Memory B cell (primary cell): ENCODE measurements around the gene CFAP46.
A peak's percentile ranks its signal among the peaks of the same experiment; 100 is the strongest.

Experiments
- ATAC-seq: fragments of 150-1000 bp; cut with Tn5 transposase; 2 replicates; pipeline ENCODE4 v1.10.0; 2021; ENCODE audit warnings: low read depth, mild to moderate bottlenecking, moderate library complexity
- DNase-seq, 2 donors: peaks; one replicate each; pipeline ENCODE4 v3.0.0; 2022; ENCODE audit warnings: low spot score in 2 of 2
- H3K27ac Mint-ChIP-seq: one replicate; pipeline ENCODE4 v1.8.0; 2022; ENCODE audit warnings: mild to moderate bottlenecking, moderate library complexity, mixed read lengths
- H3K27me3 Mint-ChIP-seq: one replicate; pipeline ENCODE4 v1.8.0; 2022; ENCODE audit warnings: mixed read lengths
- H3K36me3 Mint-ChIP-seq: one replicate; pipeline ENCODE4 v1.8.0; 2022; ENCODE audit warnings: mild to moderate bottlenecking, mixed read lengths
- H3K4me1 Mint-ChIP-seq: one replicate; pipeline ENCODE4 v1.8.0; 2022; ENCODE audit warnings: mixed read lengths
- H3K4me3 Mint-ChIP-seq: one replicate; pipeline ENCODE4 v1.8.0; 2022; ENCODE audit warnings: mild to moderate bottlenecking, moderate library complexity, mixed read lengths
- H3K9me3 Mint-ChIP-seq: one replicate; pipeline ENCODE4 v1.8.0; 2022; ENCODE audit warnings: mixed read lengths

CFAP46 gene

DNA sequence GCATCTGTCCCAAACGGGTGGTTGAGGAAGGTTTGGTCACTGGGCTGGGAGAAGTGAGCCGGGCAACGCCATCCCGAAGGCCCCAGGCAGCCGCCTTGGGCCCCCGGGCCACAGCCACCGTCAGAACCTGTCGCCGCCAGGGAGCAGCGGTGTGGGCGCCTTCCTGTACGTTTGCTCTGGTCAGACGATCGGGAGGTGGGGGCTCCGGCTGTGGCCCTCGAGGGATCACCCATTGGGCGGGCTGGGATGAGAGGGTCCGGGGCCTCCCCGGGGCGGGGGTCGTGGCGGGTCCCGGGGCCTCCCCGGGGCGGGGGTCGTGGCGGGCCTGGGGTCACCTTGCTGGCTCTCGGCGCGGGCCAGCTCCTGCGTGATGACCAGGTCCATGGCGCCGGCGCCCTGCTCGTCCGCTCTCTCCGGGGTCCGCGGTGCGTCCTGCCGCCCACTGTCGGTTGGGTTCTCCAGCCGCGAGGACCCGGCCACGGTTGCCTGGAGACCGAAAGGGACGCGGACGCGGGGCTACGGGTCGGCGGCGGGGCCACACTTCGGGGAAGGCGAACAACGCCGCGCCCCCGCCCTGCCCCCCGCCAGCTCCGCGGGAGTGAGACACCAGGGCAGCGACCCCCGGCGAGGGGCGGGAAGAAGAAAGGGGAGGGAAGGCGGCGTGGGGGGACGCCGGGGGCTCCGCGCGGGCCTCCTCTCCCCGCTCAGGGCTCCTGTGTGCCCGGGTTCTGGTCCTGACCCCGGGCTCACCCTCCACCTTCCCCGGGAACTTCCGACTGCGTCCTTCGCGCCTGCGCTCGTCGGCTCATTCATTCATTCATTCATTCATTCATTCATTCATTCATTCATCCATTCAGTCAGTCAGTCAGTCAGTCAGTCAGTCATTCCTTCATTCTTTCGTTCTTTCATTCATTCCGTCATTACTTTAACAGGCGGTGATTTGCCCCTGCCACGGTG lies at the start of gene CFAP46:
CFAP46 (minus strand) TSS at position 470 of the 957 bp plus-strand sequence; CDS start at position 384, 86 bp downstream.
- Mint-ChIP-seq H3K4me3 (peak within 1 kb of the TSS; percentile 74), H3K4me1 (peaks cover 16% of the 10 kb centered on the region), H3K27me3 (peaks cover 33% of the 10 kb centered on the region), H3K36me3 (no peaks in the 10 kb centered on the region), H3K9me3 (no peaks in the 10 kb centered on the region), H3K27ac (no peak within 1 kb of the TSS)
- ATAC-seq: peak; percentile 17
- no peak for DNase-seq

DNA sequence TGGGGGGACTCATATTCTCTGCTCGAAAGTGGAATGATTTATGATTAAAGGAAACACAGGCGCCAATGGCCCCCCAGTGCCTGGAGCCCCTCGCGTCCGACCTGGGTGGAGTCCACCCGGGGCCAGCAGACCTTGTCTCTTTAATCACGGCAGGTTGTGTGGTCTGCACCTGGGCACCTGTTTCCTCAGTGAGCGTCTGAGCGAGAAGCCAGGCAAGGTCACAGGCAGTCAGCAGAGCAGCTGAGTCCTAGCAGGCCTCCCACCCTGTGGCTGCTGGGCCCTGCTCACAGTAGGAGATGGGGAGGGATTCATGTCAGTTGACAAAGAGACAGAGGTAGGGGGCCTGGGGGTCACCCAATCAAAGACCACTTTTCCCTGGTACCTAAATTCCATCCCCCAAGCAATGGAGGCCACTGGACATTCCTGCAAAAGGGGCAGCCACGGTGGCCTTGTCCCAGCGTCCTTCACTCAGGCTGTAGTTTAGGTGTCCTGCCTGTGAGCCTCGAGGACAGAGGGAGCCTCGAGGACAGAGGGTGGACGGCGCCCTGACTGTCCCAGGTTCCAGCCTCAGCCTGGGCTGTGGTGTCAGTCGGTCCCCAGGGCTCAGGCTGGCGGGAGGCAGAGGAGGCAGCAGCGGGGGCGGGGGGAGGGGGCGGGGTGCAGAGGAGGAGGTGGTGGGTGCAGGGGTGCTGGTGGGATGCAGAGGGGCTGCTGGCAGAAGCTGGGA lies 49.5 kb upstream of the CFAP46 start:
- H3K9me3 Mint-ChIP-seq: no peaks in the 10 kb centered on the region
- ATAC-seq (no peak), DNase-seq (no peak)
- no peaks in the 10 kb centered on the region for H3K36me3 Mint-ChIP-seq
- no peak overlapping the region for H3K27ac Mint-ChIP-seq
- no peak overlapping the region for H3K4me3 Mint-ChIP-seq
- no peaks in the 10 kb centered on the region for H3K4me1 Mint-ChIP-seq
- H3K27me3 Mint-ChIP-seq: peaks cover 5% of the 10 kb centered on the region

DNA sequence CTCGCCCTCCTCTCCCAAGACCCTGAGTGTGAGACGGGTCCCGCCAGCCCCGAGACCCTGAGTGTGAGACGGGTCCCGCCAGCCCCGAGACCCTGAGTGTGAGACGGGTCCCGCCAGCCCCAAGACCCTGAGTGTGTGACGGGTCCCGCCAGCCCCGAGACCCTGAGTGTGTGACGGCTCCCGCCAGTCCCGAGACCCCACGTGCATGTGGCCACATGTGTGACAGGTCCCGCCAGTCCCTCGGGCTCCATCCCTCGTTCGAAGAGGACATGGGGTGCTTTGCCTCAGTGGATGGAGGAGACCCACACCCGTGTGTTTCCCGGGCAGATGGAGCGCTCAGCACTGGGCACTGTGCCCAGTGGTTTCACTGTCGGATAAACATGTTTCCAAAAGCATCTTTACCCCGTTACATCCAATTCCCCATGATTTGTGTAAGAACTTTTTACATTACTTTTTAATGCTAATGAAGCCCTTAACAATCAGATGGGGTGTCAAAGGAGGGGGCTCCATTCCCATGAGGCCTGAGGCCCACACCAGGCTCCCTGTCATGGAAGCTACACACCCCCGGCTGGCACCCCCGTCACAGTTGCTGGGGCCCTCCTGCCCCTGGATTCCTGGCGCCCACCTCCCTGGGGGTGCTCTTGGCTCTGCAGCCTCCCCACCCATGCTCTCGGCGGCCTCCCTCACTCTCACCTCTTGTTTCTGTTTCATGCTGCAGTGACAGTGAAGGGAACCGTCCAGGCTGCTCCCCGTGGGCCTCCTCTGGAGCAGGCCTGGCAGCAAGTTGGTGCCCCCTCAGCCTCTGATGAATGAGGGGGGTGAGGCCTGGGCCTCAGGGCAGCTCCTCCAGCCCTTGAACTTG lies 48.5 kb upstream of the CFAP46 start:
- Mint-ChIP-seq H3K9me3 (no peaks in the 10 kb centered on the region), H3K4me3 (no peak overlapping the region), H3K4me1 (no peaks in the 10 kb centered on the region), H3K27ac (no peak overlapping the region), H3K27me3 (peaks cover 3% of the 10 kb centered on the region), H3K36me3 (no peaks in the 10 kb centered on the region)
- DNase-seq (no peak), ATAC-seq (no peak)

DNA sequence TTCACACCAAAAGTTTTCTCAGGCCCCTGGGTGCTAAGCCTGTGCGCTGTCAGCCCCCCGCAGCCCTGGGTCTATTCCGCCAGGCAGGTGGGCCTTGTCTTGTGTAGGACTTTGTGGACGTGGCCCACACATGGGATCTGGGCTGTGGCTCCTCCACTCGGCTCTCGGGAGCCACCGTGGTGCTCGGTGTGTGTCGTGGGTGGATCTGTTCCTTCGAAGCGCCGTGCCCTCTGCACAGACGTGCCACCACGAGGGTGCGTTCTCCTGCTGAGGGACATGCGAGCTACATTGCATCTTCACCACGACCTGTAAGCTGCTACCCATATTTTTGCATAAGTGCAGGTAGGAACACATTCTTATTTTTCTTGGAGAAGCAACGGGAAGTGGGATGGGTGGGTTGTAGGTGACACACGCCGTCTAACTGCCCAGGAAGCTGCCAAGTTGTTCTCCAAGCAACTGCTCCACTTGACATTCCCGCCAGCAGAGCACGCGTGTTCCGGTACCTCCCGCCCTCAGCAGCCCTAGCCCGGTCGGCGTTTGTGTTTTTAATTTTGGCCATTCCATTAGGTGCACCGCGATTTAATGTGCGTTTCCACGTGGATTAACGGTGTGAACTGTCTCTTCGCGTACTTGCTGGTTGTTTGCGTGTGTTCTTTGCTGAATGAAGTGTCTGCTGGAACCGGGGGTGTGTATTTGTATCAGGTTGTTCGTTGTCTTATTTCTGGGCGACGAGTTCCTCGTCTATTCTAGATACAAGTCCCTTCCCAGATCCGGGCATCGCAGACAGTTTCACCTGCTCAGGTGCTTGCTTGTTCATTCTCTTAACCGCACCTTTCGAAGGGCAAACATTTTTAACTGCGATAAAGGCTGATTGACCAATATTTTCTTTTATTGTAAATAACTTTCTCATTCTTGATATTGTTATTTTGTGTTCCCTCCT lies 47.4 kb upstream of the CFAP46 start:
- peaks cover 8% of the 10 kb centered on the region for H3K27me3 Mint-ChIP-seq
- ATAC-seq (no peak), DNase-seq (no peak)
- H3K36me3 Mint-ChIP-seq: no peaks in the 10 kb centered on the region
- H3K4me1 Mint-ChIP-seq: no peaks in the 10 kb centered on the region
- H3K9me3 Mint-ChIP-seq: no peaks in the 10 kb centered on the region
- no peak overlapping the region for H3K27ac Mint-ChIP-seq
- no peak overlapping the region for H3K4me3 Mint-ChIP-seq

DNA sequence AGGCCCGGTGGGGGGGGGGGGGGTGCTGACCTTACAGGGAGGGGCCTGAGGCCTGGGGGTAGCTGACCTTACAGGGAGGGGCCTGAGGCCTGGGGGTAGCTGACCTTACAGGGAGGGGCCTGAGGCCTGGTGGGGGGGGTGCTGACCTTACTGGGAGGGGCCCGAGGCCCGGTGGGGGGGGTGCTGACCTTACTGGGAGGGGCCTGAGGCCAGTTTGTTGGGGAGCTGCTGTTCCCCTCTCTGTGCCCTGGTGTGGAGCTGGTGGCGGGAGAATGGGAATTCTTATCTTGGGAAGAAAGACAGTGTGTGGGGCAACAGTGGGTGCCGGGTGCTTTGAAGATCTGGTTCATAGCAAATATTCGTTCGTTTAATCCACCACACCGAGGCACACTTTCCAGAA lies 46.6 kb upstream of the CFAP46 start:
- no peak overlapping the region for H3K27ac Mint-ChIP-seq
- H3K9me3 Mint-ChIP-seq: no peaks in the 10 kb centered on the region
- H3K36me3 Mint-ChIP-seq: no peaks in the 10 kb centered on the region
- no peak for ATAC-seq
- H3K4me3 Mint-ChIP-seq: no peak overlapping the region
- DNase-seq: no peak
- no peaks in the 10 kb centered on the region for H3K4me1 Mint-ChIP-seq
- peaks cover 8% of the 10 kb centered on the region for H3K27me3 Mint-ChIP-seq

DNA sequence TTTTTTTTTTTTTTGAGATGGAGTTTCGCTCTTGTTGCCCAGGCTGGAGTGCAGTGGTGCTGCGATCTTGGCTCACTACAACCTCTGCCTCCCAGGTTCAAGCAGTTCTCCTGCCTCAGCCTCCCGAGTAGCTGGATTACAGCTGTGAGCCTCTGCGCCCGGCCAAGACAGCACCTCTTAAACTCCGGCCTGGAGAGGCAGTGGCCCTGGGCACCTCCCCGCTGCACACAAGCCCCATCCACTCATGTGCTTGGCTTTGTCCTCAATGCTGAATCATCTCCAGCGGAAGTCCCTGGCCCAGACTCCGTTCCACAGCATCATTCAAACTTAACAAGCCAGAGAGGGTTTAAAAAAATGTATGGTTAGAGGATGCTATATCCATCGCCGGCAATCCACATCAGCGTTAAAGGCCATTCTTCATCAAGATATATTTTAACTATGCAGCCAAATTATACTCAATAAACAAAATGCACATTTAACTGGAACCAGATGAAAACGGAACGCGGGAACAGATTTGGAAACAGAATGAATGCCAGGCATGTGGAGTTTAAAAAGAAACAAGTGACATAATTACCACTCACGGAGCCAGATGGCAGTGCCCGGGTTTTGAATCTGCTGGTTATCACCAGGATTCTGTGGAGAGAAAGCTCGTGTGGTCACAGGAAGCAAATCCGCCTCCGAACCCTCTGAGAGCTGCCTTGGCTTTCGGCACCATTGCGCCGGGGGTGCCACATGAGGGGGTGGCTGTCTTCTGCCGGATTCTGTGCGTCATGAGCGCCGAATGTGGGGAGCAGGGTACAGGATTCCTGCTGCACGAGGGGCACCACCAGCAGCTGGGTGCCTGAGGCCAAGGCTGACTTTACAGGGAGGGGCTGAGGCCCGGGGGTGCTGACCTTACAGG lies 45.6 kb upstream of the CFAP46 start:
- H3K9me3 Mint-ChIP-seq: no peaks in the 10 kb centered on the region
- H3K36me3 Mint-ChIP-seq: no peaks in the 10 kb centered on the region
- ATAC-seq (no peak), DNase-seq (no peak)
- H3K27me3 Mint-ChIP-seq: peaks cover 5% of the 10 kb centered on the region
- H3K4me1 Mint-ChIP-seq: no peaks in the 10 kb centered on the region
- H3K4me3 Mint-ChIP-seq: no peak overlapping the region
- no peak overlapping the region for H3K27ac Mint-ChIP-seq

DNA sequence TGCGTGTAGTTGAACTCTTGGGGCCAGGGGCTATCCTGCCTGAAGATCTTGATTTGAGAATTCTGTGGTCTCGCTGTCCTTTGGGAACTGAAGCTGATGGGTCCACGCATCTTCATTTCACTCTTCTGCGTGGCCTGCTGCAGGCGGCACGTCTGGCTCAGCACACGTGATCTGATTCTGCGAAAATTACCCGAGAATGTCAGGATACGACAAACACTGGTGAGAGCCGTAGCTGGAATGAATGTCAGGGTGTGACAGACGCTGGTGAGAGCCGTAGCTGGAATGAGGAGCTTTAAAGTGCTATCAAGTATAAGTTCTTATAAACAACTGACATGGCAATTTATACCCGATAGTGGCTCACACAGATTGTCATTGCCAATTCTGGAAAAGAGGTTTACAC lies 44.6 kb upstream of the CFAP46 start:
- no peak for DNase-seq
- Mint-ChIP-seq H3K4me3 (no peak overlapping the region), H3K27ac (no peak overlapping the region), H3K36me3 (no peaks in the 10 kb centered on the region), H3K4me1 (no peaks in the 10 kb centered on the region), H3K9me3 (no peaks in the 10 kb centered on the region), H3K27me3 (peaks cover 5% of the 10 kb centered on the region)
- ATAC-seq: no peak

DNA sequence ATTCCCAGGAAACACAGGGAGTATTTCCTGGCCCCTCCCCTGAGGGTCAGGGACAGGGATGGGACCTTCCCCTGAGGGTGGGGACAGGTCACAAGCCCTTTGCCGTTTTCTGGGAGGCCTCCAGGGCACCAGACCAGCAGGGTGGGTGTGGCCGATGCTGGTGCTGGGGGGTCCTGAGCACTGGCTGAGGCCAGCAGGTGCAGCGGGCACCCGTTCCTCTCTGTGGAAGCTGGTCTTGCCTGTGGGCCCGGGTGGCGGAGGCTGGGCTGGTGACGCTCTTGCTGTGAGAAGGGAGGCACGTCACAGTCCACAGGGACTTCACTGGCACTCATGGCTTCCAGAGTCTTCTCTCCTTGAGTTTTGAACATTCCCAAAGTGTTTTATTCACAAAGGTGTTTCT lies 44.2 kb upstream of the CFAP46 start:
- ATAC-seq (no peak), DNase-seq (no peak)
- Mint-ChIP-seq H3K9me3 (no peaks in the 10 kb centered on the region), H3K36me3 (no peaks in the 10 kb centered on the region), H3K4me3 (no peak overlapping the region), H3K27ac (no peak overlapping the region), H3K4me1 (no peaks in the 10 kb centered on the region), H3K27me3 (peaks cover 5% of the 10 kb centered on the region)

DNA sequence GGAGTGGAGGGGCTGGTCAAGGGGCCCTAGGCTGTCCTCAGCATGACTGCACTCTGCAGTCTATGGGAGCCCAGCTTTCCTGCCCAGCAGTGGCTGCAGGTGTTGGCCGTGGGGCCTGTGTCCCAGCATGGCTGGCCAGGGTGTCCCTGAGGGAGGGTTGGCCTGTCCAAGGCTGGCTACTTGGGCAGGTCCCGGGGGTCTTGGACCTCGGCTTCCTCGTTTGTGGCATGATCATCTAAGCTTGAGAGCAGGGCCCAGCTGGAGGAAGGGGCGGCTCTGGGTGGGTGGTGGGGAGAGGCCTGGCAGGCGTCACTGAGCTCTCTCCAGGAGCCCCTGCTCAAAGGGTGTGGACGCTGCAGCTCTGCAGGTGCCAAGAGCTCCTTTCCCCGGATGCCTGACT lies 43.7 kb upstream of the CFAP46 start:
- H3K36me3 Mint-ChIP-seq: no peaks in the 10 kb centered on the region
- ATAC-seq: no peak
- H3K9me3 Mint-ChIP-seq: no peaks in the 10 kb centered on the region
- H3K4me3 Mint-ChIP-seq: no peak overlapping the region
- H3K27ac Mint-ChIP-seq: no peak overlapping the region
- no peak for DNase-seq
- no peaks in the 10 kb centered on the region for H3K4me1 Mint-ChIP-seq
- H3K27me3 Mint-ChIP-seq: peaks cover 5% of the 10 kb centered on the region

DNA sequence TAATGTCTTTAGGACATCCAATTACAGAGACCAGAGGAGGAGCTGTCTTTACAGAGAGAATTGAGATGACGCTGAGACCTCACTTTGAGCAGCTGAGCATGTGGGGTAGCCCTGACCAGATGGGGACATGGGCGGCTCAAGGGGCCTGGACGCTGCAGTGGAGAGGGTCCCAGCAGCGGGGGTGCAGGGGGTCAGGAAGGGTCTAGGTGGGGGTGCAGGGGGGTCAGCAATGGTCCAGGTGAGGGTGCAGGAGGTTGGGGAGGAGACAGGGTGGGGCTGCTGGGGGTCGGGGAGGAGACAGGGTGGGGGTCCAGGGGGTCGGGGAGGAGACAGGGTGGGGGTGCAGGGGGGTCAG lies 43.2 kb upstream of the CFAP46 start:
- no peaks in the 10 kb centered on the region for H3K9me3 Mint-ChIP-seq
- H3K4me3 Mint-ChIP-seq: no peak overlapping the region
- no peaks in the 10 kb centered on the region for H3K36me3 Mint-ChIP-seq
- peaks cover 5% of the 10 kb centered on the region for H3K27me3 Mint-ChIP-seq
- ATAC-seq (no peak), DNase-seq (no peak)
- no peak overlapping the region for H3K27ac Mint-ChIP-seq
- H3K4me1 Mint-ChIP-seq: no peaks in the 10 kb centered on the region

DNA sequence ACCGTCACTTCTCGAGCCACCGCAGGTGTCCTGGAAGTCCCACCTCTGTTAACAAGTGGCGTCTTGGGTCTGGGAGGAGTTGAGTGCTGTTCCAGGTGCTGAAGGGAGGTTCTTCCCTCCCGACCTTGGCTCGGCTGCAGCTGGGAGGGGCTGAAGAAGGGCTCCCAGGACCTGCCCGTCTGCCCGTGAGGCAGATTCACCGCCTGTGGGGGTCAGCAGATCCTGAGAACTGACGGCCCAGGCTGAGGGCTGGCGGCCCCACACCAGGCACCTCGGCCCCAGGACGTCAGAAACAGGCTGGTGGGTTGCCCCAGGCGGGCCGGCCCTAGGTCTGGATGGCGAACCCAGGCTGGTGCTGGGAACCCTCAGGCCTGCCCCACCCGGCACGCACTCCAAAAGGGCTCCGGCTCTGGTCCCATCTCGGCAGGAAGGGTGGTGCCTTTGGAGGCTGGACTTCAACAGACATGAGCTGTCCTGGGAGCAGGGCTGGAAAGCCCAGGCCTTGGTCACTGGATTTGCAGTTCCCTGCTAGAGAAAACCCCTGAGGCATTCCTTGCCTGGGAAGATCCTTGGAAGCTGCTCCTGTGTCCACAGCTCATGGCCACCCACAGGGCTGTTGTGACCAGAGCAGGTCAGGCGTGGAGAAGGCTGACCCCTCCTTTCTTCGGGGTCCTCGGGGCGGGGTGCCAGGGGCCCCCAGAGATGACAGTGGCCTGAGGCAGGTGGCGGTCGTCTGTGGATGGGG lies 42.6 kb upstream of the CFAP46 start:
- Mint-ChIP-seq H3K27me3 (peaks cover 5% of the 10 kb centered on the region), H3K4me1 (no peaks in the 10 kb centered on the region), H3K9me3 (no peaks in the 10 kb centered on the region), H3K27ac (no peak overlapping the region), H3K4me3 (no peak overlapping the region), H3K36me3 (no peaks in the 10 kb centered on the region)
- no peak for ATAC-seq
- DNase-seq: no peak

DNA sequence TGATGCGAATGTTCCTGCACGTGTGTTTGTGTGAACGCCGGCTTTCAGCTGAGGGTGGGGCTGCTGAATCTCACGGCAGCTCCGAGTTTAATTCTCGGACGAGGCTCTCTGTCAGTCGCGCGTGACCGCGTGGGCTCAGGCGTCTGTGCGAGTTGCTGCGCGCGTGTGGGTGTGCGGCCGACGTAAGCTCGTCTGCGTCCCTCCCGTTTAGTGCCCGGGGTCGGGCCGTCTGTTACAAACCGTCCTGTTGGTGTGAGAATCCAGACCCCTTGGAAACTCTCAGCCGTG lies 41.6 kb upstream of the CFAP46 start:
- Mint-ChIP-seq H3K27me3 (peaks cover 5% of the 10 kb centered on the region), H3K9me3 (no peaks in the 10 kb centered on the region), H3K4me1 (no peaks in the 10 kb centered on the region), H3K36me3 (no peaks in the 10 kb centered on the region), H3K27ac (no peak overlapping the region), H3K4me3 (no peak overlapping the region)
- DNase-seq: no peak
- ATAC-seq: no peak
